ENCODE results near the gene NCAM2. TPM values are rescaled to one million over a fixed set of nuclear protein-coding genes. Genes with fewer than 3 reads are reported as not detected.
A peak's percentile ranks its signal among the peaks of the same experiment; 100 is the strongest.

Gene NCAM2
- total and polyA plus RNA-seq, 2 of the 4 experiments (the other 2 are of a cell fraction), result 2.7 to 5.0 TPM

GRCh38 chr21:21547368-21547953 is 549.3 kb downstream of the NCAM2 start:
- Histone ChIP-seq H3K4me3 (ENCODE audit: insufficient read depth, low read depth, low read length) (no peak overlapping the region), H3K18ac (ENCODE audit: low read depth, low read length) (no peak overlapping the region), H3K36me3 (ENCODE audit: control insufficient read depth, insufficient read depth, low read length) (no peaks in the 10 kb centered on the region), H2BK5ac (ENCODE audit: low read depth, low read length, poor library complexity, severe bottlenecking) (no peak overlapping the region), H4K91ac (ENCODE audit: insufficient read depth, low read depth, low read length) (no peak overlapping the region), H3K9ac (ENCODE audit: low read depth, low read length) (no peak overlapping the region), H4K8ac (ENCODE audit: low read depth in 2 of 2, low read length in 2 of 2) (no peak overlapping the region), H3K4me1 (ENCODE audit: control insufficient read depth, insufficient read depth, low read length) (no peaks in the 10 kb centered on the region), H2AFZ (replicated peaks; ENCODE audit: low read length, poor library complexity) (no peak overlapping the region), H3K9me1 (ENCODE audit: insufficient read depth, low read length) (no peaks in the 10 kb centered on the region), H2AK5ac (ENCODE audit: low read depth, low read length) (no peak overlapping the region), H3K56ac (ENCODE audit: extremely low read depth, insufficient read depth, low read length) (no peak overlapping the region), H3K79me1 (ENCODE audit: low read depth in 1 of 2, low read length in 2 of 2) (no peaks in the 10 kb centered on the region), H2BK20ac (ENCODE audit: low read depth, low read length) (no peak overlapping the region), H4K5ac (ENCODE audit: low read depth, low read length) (no peak overlapping the region), H4K20me1 (ENCODE audit: insufficient read depth, low read length) (no peaks in the 10 kb centered on the region), H2BK15ac (ENCODE audit: low read depth, low read length) (no peak overlapping the region), H3K14ac (replicated peaks; ENCODE audit: low read depth, low read length) (no peak overlapping the region), H3K4me2 (ENCODE audit: low read depth, low read length) (peak overlapping the region; percentile 45; the same call in 1 of the 2 replicates), H2AK9ac (replicated peaks; ENCODE audit: low read depth, low read length, poor library complexity) (no peak overlapping the region), H3K23ac (ENCODE audit: low read depth, low read length) (no peak overlapping the region), H3K9me3 (ENCODE audit: control insufficient read depth, insufficient read depth, low read length) (no peaks in the 10 kb centered on the region), H2BK120ac (ENCODE audit: low read depth, low read length) (no peak overlapping the region), H3K27me3 (ENCODE audit: control insufficient read depth, insufficient read depth, low read length) (no peaks in the 10 kb centered on the region), H3K4ac (ENCODE audit: low read depth, low read length) (no peak overlapping the region), H3K27ac (ENCODE audit: insufficient read depth, low read length) (no peak overlapping the region)
- ATAC-seq (ENCODE audit: low read depth), result peak; percentile 68
- POLR2A ChIA-PET (ENCODE audit: unreplicated experiment), result no interaction called here
- dilution Hi-C loops (cut with HindIII; ENCODE audit: low sequenced_read_pairs, unreplicated experiment) (no loop called here), in situ Hi-C loops (cut with MboI; ENCODE audit: low sequenced_read_pairs) (no loop called here), intact Hi-C loops (cut with micrococcal nuclease) (no loop called here)
- no CpG with 5 or more reads among the region's 5 CpGs for WGBS, 2 experiments (ENCODE audit: extremely low coverage in 2 of 2, insufficient read length in 1 of 2)
- TF ChIP-seq CEBPB (IDR thresholded peaks at IDR 0.05; ENCODE audit: low read depth, low read length) (no peak), RAD21 (IDR thresholded peaks at IDR 0.05; ENCODE audit: low read length) (no peak), CTCF (conservative IDR thresholded peaks at IDR 0.05; ENCODE audit: low read depth, low read length) (no peak), BHLHE40 (IDR thresholded peaks at IDR 0.05; ENCODE audit: low read depth, low read length) (no peak), MAZ (IDR thresholded peaks at IDR 0.05; ENCODE audit: borderline replicate concordance, low read depth, low read length) (no peak), USF2 (IDR thresholded peaks at IDR 0.05; ENCODE audit: low read depth, low read length) (no peak), MAFK (IDR thresholded peaks at IDR 0.05; ENCODE audit: low read depth, low read length) (peak; percentile 53)
- no TSS peak for BruUV-seq (replicated peaks)
- DNase-seq, result peak; percentile 9
- CTCF ChIA-PET, result interaction anchor here (0.5 kb wide), 1 partner anchor 410 kb away, joined by 3 read pairs; no protein-coding TSS in a partner anchor
